ENCODE data around the gene HRC.
"Not testable (repeated sequence)": the region's sequence is repeated elsewhere in the genome, so short reads cannot be mapped to it uniquely, and the experiment has no call there.

The HRC gene, protein sequence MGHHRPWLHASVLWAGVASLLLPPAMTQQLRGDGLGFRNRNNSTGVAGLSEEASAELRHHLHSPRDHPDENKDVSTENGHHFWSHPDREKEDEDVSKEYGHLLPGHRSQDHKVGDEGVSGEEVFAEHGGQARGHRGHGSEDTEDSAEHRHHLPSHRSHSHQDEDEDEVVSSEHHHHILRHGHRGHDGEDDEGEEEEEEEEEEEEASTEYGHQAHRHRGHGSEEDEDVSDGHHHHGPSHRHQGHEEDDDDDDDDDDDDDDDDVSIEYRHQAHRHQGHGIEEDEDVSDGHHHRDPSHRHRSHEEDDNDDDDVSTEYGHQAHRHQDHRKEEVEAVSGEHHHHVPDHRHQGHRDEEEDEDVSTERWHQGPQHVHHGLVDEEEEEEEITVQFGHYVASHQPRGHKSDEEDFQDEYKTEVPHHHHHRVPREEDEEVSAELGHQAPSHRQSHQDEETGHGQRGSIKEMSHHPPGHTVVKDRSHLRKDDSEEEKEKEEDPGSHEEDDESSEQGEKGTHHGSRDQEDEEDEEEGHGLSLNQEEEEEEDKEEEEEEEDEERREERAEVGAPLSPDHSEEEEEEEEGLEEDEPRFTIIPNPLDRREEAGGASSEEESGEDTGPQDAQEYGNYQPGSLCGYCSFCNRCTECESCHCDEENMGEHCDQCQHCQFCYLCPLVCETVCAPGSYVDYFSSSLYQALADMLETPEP

DNA sequence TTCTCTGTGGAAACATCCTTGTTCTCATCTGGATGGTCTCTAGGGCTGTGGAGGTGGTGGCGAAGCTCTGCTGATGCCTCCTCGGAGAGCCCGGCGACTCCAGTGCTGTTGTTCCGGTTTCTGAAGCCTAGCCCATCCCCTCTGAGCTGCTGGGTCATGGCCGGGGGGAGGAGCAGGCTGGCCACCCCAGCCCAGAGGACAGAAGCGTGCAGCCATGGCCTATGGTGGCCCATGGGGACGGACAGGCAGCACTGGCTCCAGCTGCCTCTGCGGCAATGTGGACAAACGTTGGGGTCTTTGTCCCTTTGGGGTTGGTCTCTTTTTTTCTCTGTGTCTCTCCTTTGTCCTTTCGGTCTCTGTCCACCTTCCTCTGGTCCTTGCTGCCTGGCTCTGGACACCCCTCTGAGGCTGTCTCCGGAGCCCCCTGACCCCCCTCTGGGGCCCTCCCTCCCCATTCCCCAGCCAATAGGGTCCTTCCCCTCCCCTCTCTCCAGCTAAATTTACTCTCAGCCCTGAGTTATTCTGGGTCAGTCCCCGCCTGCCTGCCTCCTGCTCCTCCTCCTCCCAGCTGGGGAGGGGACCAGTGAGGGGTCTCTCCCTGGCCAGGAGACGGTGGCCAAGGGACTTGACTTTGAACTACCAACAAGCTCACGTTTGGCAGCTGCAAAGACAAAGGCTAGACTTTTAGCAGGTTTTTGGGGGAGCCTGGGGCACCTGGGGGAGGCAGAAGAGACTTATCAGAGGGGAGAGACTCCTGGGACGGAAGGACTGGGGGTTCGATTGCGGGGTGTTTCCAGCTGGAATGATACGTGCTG, at the start of gene HRC:
Gene HRC, minus strand, starts transcription at position 392 of the 815 bp plus-strand sequence. Its CDS starts 159 bp downstream, at position 233.
- DNase-seq (ENCODE audit: low read depth in 2 of 2): no peak

DNA sequence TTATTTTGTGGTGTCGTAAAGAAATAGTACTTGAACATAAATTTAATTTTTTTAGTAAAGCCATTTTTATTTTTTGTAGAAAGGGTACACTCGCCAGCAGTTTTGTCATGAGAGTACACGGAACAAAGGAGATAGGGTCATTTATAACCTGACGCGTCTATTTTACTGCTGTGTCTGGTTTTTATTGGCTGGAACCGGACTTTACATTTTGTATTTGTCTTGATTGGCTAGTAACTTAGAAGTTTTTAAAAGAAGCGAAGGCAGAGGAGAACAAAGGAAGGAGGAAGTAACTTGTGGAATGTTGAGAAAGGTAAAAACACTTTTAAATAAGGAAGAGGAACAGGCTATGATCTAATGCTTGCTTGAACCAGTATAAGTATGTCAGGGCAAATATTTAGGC, 45.8 kb upstream of the HRC start:
- no peak for DNase-seq (ENCODE audit: low read depth in 2 of 2)

DNA sequence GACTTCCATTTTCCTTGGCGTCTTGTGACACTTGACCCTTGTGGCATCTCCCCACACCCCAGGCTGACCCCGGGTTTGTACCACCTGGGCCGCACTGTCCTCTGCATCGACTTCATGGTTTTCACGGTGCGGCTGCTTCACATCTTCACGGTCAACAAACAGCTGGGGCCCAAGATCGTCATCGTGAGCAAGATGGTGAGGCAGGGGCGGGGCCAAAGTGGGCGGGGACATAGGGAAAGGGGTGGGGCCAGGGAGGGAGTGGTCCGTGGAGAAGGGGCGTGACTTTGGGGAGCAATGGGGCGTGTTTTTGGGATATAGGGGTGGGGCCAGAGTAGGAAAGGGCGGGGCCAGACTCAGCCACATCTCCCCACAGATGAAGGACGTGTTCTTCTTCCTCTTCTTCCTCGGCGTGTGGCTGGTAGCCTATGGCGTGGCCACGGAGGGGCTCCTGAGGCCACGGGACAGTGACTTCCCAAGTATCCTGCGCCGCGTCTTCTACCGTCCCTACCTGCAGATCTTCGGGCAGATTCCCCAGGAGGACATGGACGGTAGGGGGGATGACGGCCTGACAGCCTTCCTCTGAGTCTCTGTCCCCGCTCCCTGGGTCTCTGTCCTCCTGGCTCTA, 45.2 kb upstream of the HRC start:
- DNase-seq (ENCODE audit: low read depth in 2 of 2): no peak

DNA sequence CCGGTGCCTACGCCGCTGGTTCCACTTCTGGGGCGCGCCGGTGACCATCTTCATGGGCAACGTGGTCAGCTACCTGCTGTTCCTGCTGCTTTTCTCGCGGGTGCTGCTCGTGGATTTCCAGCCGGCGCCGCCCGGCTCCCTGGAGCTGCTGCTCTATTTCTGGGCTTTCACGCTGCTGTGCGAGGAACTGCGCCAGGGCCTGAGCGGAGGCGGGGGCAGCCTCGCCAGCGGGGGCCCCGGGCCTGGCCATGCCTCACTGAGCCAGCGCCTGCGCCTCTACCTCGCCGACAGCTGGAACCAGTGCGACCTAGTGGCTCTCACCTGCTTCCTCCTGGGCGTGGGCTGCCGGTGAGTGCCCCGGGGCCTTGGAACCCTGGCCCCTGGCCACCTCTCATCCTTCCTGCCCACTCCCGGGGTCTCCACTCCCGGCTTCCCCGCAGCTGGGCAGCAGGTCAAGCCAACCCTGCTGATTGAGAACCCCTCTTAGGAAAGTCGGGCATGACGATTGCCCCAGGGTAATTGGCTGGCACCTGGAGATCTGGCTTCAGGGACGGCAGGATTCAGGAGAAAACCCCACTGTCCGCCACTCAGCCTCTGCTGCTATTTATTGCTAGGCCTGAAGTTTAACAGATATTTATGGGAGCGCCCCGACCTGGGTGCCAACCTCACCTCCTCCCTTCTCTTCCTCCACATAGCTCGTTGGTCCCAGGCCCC, 41.5 kb upstream of the HRC start:
- DNase-seq (ENCODE audit: low read depth in 2 of 2): no peak

DNA sequence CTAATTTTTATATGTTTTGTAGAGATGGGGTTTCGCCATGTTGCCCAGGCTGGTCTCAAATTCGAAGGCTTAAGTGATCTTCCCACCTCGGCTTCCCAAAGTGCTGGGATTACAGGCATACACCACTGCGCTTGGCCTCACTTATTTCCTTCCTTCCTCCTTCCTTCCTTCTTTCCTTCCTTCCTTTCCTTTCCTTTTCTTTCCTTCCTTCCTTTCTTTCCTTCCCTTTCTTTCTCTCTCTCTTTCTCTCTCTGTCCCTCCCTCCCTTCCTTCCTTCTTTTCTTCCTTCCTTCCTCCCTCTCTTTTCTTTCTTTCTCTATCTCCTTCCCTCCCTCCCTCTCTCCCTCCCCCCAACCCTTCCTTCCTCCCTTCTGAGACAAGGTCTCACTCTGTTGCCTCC, 39.2 kb upstream of the HRC start:
- no peak for DNase-seq (ENCODE audit: low read depth in 2 of 2)

DNA sequence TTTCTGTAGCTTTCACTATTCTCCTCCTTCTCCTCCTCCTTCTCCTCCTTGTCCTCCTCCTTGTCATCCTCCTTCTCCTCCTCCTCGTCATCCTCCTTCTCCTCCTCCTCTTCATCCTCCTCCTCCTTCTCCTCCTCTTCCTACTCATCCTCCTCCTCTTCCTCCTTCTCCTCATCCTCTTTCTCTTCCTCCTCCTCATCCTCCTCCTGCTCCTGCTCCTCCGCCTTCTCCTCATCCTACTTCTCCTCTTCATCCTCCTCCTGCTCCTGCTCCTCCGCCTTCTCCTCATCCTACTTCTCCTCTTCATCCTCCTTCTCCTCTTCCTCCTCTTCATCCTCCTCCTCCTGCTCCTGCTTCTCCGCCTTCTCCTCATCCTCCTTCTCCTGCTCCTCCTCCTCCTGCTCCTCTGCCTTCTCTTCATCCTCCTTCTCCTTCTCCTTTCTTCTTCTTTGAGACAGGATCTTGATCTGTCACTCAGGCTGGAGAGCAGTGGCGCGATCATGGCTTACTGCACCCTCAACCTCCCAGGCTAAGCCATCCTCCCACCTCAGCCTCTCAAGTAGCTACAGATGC, 38.7 kb upstream of the HRC start:
- no peak for DNase-seq (ENCODE audit: low read depth in 2 of 2)

DNA sequence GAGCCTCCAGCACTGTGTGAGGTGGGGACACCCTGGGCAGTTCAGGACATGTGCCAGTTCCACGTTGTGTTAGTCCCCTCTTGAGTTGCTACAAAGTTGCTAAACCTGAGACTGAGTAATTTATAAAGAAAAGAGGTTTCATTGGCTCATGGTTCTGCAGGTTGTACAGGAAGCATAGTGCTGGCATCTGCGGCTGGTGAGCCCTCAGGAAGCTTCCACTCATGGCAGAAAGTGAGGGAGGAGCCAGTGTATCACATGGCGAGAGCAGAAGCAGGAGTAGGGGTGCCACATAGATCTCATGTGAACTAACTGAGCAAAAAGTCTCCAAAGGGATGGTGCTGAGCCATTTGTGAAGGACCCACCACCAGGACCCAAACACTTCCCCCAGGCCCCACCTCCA, 35.6 kb upstream of the HRC start:
- DNase-seq (ENCODE audit: low read depth in 2 of 2): no peak

DNA sequence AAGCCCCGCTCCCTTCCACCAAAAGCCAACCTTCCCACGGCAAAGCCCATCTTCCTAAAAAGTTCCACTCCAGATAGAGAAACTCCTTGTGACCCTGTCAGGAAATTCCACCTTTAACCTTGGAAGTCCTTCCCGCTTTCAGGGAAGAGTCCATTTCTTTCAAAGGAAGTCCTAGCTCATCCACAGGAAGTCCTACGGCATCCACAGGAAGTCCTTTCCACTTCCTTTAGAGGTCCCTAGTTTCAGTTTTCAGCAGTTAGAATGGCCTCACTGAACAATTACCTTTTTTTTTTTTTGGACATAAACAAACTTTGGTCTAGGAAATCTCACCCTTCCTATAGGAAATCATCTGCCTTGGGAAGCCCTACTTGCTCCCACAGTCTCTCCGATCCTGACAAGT, 34.1 kb upstream of the HRC start:
- DNase-seq (ENCODE audit: low read depth in 2 of 2): no peak

DNA sequence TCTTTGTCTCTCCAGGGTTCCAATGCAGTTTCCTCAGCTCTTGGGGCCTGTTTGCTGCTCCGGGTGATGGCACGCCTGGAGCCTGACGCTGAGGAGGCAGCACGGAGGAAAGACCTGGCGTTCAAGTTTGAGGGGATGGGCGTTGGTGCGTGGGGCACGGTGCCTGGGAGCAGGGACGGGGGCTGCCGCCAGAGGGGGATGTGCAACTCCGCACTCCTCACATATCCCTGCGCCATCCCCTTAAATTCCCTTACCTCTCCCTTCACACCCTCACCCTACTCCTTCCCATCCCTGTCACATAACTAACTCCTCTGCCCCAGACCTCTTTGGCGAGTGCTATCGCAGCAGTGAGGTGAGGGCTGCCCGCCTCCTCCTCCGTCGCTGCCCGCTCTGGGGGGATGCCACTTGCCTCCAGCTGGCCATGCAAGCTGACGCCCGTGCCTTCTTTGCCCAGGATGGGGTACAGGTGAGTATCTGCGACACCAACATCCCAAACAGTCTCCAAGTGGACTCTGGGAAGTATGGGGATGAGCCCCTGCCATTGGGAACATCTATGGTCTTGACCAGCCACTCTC, 33.5 kb upstream of the HRC start:
- no peak for DNase-seq (ENCODE audit: low read depth in 2 of 2)

DNA sequence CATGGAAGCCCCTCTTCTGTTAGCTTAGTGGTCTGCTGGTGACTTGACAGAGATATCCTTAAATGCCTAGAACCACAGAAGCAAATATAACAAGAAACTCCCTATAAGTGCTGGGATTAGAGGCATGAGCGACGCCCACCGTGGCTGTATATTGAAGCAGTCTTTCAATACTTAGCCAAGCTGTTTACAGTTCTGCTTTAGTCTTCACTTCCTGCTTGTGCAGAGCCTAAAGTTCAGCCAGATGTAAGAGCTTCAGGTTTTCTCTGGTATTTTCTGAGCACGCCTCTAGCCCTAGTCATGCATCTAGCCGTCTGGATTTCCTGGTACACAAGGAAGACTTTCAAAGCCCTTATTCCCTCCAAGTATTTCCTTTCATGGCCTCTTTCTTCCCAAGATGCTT, 30.9 kb upstream of the HRC start:
- DNase-seq (ENCODE audit: low read depth in 2 of 2): no peak

DNA sequence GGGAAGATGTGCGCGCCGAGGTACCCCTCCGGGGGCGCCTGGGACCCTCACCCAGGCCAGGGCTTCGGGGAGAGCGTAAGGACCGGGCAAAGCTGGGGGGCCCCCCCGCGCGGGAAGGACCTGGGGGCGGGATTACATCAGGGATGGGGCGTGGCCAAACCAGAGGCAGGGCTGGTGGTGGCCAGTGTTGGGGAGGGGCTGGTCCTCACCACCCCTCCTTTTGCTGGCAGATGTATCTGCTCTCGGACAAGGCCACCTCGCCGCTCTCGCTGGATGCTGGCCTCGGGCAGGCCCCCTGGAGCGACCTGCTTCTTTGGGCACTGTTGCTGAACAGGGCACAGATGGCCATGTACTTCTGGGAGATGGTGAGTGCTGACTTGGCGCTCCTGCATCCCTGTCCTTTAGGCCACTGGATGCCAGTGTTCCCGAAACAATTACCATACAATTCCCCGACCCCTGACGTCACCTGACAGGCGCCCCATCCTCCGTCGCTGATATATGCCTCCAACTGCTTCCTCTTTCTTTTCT, 27.7 kb upstream of the HRC start:
- no peak for DNase-seq (ENCODE audit: low read depth in 2 of 2)

DNA sequence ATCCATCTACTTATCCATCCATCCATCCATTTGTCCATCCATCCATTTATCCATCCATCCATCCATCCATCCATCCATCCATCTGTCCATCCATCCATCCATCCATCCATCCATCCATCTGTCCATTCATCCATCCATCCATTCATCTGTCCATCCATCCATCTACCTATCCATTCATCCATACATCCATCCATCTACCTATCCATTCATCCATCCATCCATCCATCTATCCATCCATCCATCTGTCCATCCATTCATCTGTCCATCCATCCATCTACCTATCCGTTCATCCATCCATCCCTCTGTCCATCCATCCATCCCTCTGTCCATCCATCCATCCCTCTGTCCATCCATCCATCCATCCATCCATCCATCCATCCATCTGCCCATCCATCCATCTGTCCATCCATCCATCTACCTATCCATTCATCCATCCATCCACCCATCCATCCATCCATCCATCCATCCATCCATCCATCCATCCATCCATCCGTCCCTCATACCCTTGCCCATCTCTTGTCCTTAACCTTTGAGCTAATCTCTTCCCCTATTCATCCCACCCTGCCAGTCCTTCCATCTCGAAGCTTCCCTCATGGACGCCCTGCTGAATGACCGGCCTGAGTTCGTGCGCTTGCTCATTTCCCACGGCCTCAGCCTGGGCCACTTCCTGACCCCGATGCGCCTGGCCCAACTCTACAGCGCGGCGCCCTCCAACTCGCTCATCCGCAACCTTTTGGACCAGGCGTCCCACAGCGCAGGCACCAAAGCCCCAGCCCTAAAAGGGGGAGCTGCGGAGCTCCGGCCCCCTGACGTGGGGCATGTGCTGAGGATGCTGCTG, 27.0 kb upstream of the HRC start:
- DNase-seq (ENCODE audit: low read depth in 2 of 2): not testable (repeated sequence)

DNA sequence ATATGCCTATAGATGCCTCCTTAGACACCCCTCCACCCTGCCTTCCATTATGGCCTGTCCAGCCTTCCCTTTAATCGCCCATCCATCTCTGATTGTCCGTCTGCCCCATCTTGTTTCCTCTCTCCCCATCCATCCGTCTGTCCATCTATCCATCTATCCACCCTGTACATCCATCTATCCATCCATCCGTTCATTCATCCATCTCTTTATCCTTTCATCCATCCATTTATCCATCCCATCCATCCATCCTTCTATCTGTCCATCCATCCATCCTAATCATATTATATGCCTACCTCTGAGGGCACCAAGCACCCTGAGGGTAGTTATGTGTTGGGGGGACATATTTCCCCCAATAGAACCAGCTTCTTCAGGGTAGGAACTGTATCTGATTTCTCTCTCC, 25.5 kb upstream of the HRC start:
- no peak for DNase-seq (ENCODE audit: low read depth in 2 of 2)

DNA sequence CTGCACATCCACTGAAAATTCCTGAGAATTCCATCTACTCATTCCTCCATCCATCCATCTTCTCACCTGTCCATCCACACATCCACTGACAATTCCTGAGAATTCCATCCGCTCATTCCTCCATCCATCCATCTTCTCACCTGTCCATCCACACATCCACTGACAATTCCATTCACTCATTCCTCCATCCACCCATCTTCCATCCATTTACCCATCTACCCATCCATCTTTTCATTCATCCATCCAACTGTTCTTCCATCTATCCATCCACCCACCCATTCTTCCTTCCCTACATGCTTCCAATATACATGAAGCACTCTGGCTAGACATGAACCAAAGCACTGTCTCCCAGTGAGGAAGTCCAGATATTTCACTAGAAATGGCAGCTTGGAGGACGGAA, 18.0 kb upstream of the HRC start:
- no peak for DNase-seq (ENCODE audit: low read depth in 2 of 2)

DNA sequence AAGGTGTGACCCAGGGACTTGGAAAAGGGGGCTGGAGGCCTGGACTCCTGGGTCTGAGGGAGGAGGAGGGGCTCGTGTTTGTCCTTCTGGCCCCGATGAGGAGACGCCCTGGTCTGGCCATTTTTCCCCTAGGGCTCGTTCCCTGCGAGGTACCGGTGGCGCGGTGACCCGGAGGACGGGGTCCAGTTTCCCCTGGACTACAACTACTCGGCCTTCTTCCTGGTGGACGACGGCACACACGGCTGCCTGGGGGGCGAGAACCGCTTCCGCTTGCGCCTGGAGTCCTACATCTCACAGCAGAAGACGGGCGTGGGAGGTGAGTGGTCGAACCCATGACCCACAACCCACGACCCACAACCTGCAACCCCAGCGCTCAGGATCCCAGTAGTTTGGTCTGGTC, 13.2 kb upstream of the HRC start:
- DNase-seq (ENCODE audit: low read depth in 2 of 2): no peak

DNA sequence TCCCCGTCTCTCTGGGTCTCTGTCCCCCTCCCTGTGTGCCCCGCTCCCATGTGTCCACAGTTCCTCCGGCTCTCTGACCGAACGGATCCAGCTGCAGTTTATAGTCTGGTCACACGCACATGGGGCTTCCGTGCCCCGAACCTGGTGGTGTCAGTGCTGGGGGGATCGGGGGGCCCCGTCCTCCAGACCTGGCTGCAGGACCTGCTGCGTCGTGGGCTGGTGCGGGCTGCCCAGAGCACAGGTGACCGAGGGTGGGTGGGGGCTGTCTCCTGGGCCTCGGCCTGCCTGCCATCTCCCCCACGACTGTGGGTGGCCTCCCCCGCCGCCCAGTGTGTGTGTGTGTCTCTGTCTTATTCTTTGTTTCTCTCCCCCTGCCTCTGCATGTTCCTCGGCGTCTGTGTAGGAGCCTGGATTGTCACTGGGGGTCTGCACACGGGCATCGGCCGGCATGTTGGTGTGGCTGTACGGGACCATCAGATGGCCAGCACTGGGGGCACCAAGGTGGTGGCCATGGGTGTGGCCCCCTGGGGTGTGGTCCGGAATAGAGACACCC, 12.7 kb upstream of the HRC start:
- DNase-seq (ENCODE audit: low read depth in 2 of 2): no peak

DNA sequence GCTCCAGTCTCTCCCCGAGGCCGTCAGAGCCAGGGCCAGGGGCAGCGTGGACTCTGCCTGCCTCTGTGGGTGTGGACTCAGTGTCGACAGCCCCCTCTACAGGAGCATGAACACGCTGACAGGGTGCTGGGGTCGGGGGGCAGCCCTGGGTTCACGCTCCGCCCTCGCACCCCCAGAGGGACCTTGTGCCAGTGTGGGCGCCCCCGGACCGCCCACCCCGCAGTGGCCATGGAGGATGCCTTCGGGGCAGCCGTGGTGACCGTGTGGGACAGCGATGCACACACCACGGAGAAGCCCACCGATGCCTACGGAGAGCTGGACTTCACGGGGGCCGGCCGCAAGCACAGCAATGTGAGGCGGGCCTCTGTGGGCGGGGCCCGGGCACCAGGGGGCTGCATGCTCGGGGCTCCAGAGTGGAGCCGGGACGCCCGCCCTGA, 10.7 kb upstream of the HRC start:
- DNase-seq (ENCODE audit: low read depth in 2 of 2): no peak

DNA sequence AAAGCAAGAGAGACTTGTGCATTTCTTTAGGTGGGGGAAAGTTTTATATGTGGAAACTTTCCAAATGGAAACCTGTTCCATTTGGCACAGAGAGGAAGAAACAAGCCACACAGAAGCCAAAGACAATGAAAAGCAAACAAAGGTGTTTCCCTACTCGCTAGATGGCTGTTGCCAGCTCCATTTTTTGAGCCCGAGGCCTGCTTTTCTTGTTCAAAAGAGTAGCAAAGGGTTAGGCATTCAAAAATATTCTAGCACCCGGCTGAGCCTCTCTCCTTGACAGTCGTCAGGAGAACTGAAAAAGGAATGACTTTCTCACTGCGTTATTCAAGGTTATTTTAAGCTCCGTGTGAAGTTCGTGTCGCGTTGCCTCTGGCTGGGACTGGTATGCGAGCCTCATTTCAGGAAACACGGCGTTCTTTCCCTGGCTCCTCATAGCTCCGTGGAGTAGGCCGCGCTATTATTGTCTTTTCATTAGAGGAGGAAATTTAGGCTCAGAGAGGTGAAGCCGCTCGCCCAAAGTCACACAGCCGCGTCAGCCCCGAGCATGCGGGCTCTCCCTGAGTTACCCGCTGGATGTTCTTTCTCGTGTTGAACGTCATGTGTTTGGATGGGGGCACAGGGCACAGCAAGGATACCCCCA, 10.0 kb upstream of the HRC start:
- DNase-seq (ENCODE audit: low read depth in 2 of 2): no peak

DNA sequence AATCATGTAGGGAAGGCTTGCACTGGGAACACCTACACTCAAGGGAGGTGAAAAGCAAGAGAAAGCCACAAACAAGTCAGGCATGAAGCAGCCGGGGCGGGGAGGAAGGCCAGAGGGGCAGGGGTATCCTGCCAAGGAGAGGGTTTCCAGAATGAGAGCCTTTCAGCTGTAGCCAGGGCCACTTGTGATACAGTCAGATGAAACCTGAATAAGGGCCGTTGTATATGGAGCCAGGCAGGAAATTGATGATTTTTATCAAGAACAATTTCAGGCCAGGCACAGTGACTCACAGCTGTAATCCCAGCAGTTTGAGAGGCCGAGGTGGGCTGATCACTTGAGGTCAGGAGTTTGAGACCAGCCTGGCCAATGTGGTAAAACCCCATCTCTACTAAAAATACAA, 6.8 kb upstream of the HRC start:
- DNase-seq (ENCODE audit: low read depth in 2 of 2): no peak

Data from stimulated activated CD8-positive, alpha-beta memory T cell treated with anti-CD3 and anti-CD28 coated beads, Interleukin-15, amount 100 ng/mL, for 48 hours (primary cell).